Adipocyte (in vitro differentiated cells): ENCODE measurements around the gene CCNB1.
"Not testable (repeated sequence)": the region's sequence is repeated elsewhere in the genome, so short reads cannot be mapped to it uniquely, and the experiment has no call there.

Experiments
- DNase-seq: peaks from one replicate; pipeline ENCODE4 v3.0.0-alpha.2; 2015; ENCODE audit warnings: low read depth
- H3K27me3 ChIP-seq: replicated peaks from 2 replicates; pipeline ENCODE4 v1.7.0; 2013; ENCODE audit warnings: mild to moderate bottlenecking, low read length, moderate library complexity; ENCODE audit not compliant: control insufficient read depth, insufficient read depth
- H3K36me3 ChIP-seq: 2 replicates; pipeline ENCODE4 v1.7.0; 2013; ENCODE audit warnings: low read length, mild to moderate bottlenecking, moderate library complexity; ENCODE audit not compliant: control insufficient read depth, insufficient read depth, severe bottlenecking
- H3K4me1 ChIP-seq: 2 replicates; pipeline ENCODE4 v1.7.0; 2013; ENCODE audit warnings: mild to moderate bottlenecking, low read length, moderate library complexity; ENCODE audit not compliant: control insufficient read depth, insufficient read depth
- H3K4me3 ChIP-seq: 2 replicates; pipeline ENCODE4 v1.7.0; 2013; ENCODE audit warnings: mild to moderate bottlenecking, low read length, moderate library complexity
- H3K9ac ChIP-seq: 2 replicates; pipeline ENCODE4 v1.7.0; 2013; ENCODE audit warnings: mild to moderate bottlenecking, low read length, moderate library complexity
- H3K9me3 ChIP-seq: 2 replicates; pipeline ENCODE4 v1.7.0; 2013; ENCODE audit warnings: mild to moderate bottlenecking, low read length, moderate library complexity; ENCODE audit not compliant: control insufficient read depth

The CCNB1 gene

DNA sequence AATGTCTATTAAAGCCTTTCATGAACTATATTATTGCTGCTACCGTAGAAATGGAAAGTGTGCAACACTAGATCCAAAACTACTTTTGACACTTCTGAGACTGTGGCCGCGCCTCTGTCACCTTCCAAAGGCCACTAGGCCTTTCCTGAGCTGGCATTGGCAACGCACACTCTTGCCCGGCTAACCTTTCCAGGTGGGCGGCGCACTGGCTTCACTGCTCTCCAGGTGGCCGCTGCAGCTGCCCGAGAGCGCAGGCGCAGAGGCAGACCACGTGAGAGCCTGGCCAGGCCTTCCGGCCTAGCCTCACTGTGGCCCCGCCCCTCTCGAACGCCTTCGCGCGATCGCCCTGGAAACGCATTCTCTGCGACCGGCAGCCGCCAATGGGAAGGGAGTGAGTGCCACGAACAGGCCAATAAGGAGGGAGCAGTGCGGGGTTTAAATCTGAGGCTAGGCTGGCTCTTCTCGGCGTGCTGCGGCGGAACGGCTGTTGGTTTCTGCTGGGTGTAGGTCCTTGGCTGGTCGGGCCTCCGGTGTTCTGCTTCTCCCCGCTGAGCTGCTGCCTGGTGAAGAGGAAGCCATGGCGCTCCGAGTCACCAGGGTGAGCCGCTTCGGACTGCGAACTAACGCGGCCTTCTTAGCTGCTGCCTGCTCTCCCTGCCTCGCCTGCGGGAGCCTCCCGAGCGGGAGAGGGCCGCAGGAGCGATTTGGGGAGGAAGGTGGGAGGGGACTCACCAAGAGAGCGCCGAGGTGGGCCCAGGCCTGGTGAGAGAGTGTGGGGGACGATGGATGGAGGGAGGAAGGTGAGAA, at the start of gene CCNB1:
Gene CCNB1 (plus strand): TSS at position 465 of the 807 bp plus-strand sequence. CDS start 113 bp downstream, at position 578.
- Histone ChIP-seq H3K36me3 (peaks cover 8% of the 10 kb centered on the region), H3K9ac (peak within 1 kb of the TSS; percentile 79)

DNA sequence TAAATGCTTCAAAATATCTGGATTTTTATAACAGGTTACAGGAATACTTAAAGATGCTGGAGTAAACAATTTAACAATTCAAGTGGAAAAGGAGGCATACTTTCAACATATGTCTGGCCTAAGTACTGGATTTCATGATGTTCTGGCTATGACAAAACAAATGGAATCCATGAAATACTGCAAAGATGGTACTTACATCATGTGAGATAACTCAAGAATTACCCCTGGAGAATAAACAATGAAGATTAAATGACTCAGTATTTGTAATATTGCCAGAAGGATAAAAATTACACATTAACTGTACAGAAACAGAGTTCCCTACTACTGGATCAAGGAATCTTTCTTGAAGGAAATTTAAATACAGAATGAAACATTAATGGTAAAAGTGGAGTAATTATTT, 37.5 kb upstream of the CCNB1 start:
- no peak overlapping the region for H3K4me3 ChIP-seq
- H3K36me3 ChIP-seq, result peaks cover 34% of the 10 kb centered on the region
- H3K4me1 ChIP-seq, result peaks cover 26% of the 10 kb centered on the region
- peak; percentile 74 for DNase-seq
- H3K9ac ChIP-seq, result no peak overlapping the region
- no peaks in the 10 kb centered on the region for H3K27me3 ChIP-seq
- no peaks in the 10 kb centered on the region for H3K9me3 ChIP-seq

More for the DNA sequence above, at the start of gene CCNB1:
- Histone ChIP-seq H3K4me1 (peaks cover 15% of the 10 kb centered on the region), H3K27me3 (no peaks in the 10 kb centered on the region), H3K4me3 (peak within 1 kb of the TSS; percentile 89), H3K9me3 (no peaks in the 10 kb centered on the region)
- peak; percentile 99 for DNase-seq

DNA sequence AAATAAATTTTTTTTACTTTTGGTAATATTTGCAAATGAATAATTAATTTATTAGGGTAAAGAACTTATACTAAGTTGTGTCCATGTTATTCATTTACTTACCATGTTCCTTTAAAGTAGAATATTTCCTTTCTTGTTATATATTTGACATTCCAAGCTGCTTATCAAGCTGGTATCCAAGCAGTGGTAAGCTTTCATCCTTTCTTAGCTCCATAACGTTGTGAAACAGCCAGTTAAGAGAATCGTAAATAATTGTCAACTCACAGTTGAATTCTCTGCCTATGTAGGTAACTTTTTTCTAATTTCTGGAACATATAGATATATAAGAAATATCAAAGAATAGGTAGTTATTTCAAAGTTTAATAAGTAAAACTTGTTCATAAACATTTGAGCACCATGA, 36.7 kb upstream of the CCNB1 start:
- Histone ChIP-seq H3K9ac (no peak overlapping the region), H3K36me3 (peaks cover 25% of the 10 kb centered on the region), H3K4me1 (peaks cover 28% of the 10 kb centered on the region), H3K9me3 (no peaks in the 10 kb centered on the region), H3K27me3 (no peaks in the 10 kb centered on the region), H3K4me3 (no peak overlapping the region)
- no peak for DNase-seq

DNA sequence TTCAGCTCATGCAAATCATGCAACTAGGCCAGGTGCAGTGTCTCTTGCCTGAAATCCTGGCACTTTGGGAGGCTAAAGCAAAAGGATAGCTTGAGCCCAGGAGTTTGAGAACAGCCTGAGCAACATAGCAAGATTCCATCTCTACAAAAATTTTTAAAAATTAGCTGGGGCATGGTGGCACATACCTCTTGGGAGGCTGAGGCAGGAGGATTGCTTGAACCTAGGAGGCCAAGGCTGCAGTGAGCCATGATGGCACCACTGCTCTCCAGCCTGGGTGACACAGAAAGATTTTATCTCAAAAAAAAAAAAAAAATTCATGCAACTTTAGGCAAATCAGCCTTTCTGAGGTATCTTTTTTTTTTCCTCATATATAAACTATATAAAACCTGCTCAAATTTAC, 35.6 kb upstream of the CCNB1 start:
- no peak for DNase-seq
- Histone ChIP-seq H3K4me1 (peaks cover 38% of the 10 kb centered on the region), H3K27me3 (no peaks in the 10 kb centered on the region), H3K9ac (no peak overlapping the region), H3K36me3 (peaks cover 19% of the 10 kb centered on the region), H3K9me3 (no peaks in the 10 kb centered on the region), H3K4me3 (no peak overlapping the region)

DNA sequence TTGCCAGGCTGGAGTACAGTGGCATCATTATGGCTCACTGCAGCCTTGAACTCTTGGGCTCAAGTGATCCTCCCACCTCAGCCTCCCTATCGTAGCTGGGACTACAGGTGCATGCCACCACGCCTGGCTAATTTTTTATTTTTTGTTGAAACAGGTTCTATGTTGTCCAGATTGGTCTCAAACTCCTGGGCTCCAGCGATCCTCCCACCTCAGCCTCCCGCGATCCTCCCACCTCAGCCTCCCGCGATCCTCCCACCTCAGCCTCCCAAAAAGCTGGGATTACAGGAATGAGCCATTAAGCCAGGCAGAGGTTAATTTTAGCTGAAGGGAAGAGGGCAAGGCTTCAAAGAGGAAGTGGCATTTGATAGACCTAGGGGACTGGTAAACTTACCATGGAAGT, 32.8 kb upstream of the CCNB1 start:
- Histone ChIP-seq H3K27me3 (no peaks in the 10 kb centered on the region), H3K4me1 (peaks cover 35% of the 10 kb centered on the region), H3K36me3 (peaks cover 4% of the 10 kb centered on the region), H3K4me3 (no peak overlapping the region), H3K9ac (no peak overlapping the region), H3K9me3 (no peaks in the 10 kb centered on the region)
- no peak for DNase-seq

DNA sequence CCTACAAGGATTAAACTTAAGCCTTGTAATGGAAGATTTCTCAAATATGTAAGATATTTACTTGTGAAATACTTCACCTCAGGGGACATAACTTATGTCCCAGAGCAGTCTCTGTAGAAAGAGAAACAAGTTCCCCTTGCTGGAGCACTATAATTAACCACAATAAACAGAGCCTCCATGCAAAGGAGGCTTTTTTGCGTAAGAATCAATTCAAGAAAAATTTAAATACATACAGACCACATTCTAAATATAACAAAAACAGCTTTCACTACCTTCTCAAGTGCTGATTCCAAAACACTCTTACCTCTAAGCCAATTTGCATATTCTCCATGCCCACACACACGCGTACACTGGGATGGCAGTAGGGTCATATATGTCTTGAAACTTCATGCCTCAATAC, 30.7 kb upstream of the CCNB1 start:
- Histone ChIP-seq H3K9me3 (peaks cover 8% of the 10 kb centered on the region), H3K36me3 (peaks cover 4% of the 10 kb centered on the region), H3K4me1 (peaks cover 25% of the 10 kb centered on the region), H3K4me3 (peak overlapping the region; percentile 7), H3K27me3 (no peaks in the 10 kb centered on the region), H3K9ac (peak overlapping the region; percentile 39)
- peak; percentile 59 for DNase-seq

DNA sequence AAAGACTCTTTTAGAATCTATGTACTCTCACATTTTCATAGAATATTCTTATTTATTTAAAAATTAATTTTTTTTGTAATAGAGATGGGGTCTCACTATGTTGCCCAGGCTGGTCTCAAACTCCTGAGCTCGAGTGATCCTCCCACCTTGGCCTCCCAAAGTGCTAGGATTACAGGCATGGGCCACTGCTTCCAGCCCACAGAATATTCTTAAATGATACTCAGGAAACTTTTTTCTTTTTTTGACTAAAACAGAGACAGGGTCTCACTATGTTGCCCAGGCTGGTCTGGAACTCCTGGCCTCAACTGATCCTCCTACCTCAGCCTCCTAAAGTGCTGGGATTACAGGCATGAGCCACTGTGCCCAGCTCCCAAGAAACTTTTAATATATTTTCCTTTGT, 29.7 kb upstream of the CCNB1 start:
- H3K27me3 ChIP-seq, DNase-seq, H3K4me3 ChIP-seq, H3K9me3 ChIP-seq, H3K9ac ChIP-seq, H3K36me3 ChIP-seq: not testable (repeated sequence)
- peaks cover 25% of the 10 kb centered on the region for H3K4me1 ChIP-seq

DNA sequence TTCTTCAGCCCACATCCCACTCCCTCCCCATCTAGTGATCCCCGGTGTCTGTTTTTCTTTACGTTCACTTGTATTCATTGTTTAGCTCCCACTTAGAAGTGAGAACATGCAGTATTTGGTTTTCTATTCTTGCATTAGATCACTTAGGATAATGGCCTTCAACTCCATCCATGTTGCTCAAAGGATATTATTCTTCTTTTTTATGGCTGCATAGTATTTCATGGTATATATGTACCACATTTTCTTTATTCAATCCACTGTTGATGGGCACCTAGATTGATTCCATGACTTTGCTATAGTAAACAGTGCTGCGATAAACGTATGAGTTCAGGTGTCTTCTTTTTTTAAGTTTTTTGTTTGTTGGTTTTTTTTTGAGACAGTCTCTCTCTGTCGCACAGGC, 29.1 kb upstream of the CCNB1 start:
- Histone ChIP-seq H3K36me3 (no peaks in the 10 kb centered on the region), H3K4me3 (no peak overlapping the region), H3K4me1 (peaks cover 25% of the 10 kb centered on the region), H3K27me3 (no peaks in the 10 kb centered on the region), H3K9me3 (peaks cover 8% of the 10 kb centered on the region), H3K9ac (no peak overlapping the region)
- DNase-seq, result no peak

DNA sequence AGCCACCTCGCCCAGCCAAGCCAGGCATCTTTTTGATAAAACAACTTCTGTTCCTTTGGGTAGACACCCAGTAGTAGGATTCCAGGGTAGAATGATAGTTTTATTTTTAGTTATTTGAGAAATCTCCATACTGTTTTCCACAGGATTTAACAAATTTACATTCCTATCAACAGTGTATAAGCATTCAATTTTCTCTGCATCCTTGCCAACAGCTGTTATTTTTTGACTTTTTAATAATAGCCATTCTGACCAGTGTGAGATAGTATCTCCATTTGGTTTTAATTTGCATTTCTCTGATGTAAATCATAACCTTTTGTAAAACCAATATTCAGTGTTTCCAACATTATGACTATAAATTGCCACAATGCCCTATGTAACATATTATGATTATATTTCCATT, 28.2 kb upstream of the CCNB1 start:
- H3K9ac ChIP-seq, result no peak overlapping the region
- peaks cover 17% of the 10 kb centered on the region for H3K4me1 ChIP-seq
- H3K27me3 ChIP-seq, result no peaks in the 10 kb centered on the region
- no peaks in the 10 kb centered on the region for H3K36me3 ChIP-seq
- H3K9me3 ChIP-seq, result peaks cover 8% of the 10 kb centered on the region
- no peak for DNase-seq
- no peak overlapping the region for H3K4me3 ChIP-seq

DNA sequence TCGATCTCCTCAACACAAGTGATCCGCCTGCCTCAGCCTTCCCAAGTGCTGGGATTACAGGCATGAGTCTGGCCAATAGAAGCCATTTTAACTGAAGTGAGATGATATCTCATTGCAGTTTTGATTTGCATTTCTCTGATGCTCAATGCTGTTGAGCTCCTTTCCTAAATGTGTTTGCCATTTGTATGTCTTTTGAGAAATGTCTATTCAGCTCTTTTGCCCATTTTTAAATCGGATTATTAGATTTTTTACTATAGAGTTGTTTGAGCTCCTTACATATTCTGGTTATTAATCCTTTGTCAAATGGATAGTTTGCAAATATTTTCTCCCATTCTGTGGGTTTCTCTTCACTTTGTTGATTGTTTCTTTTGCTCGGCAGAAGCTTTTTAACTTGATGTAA, 26.7 kb upstream of the CCNB1 start:
- not testable (repeated sequence) for H3K27me3 ChIP-seq, H3K4me3 ChIP-seq, DNase-seq, H3K9ac ChIP-seq, H3K36me3 ChIP-seq, H3K9me3 ChIP-seq
- peaks cover 16% of the 10 kb centered on the region for H3K4me1 ChIP-seq

DNA sequence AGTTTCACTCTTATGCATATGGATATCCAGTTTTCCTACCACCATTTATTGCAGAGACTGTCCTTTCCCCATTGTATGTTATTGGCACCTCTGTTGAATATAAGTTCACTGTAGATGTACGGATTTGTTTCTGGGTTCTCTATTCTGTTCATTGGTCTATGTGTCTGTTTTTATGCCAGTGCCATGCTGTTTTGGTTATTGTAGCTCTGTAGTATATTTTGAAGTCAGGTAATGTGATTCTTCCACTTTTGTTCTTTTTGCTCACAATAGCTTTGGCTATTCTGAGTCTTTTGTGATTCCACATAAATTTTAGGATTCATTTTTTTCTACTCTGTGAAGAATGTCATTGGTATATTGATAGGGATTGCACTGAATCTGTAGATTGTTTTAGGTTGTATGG, 26.1 kb upstream of the CCNB1 start:
- H3K4me3 ChIP-seq, result no peak overlapping the region
- H3K36me3 ChIP-seq, result no peaks in the 10 kb centered on the region
- no peak overlapping the region for H3K9ac ChIP-seq
- H3K27me3 ChIP-seq, result no peaks in the 10 kb centered on the region
- H3K4me1 ChIP-seq, result peaks cover 10% of the 10 kb centered on the region
- no peak for DNase-seq
- H3K9me3 ChIP-seq, result peaks cover 8% of the 10 kb centered on the region

DNA sequence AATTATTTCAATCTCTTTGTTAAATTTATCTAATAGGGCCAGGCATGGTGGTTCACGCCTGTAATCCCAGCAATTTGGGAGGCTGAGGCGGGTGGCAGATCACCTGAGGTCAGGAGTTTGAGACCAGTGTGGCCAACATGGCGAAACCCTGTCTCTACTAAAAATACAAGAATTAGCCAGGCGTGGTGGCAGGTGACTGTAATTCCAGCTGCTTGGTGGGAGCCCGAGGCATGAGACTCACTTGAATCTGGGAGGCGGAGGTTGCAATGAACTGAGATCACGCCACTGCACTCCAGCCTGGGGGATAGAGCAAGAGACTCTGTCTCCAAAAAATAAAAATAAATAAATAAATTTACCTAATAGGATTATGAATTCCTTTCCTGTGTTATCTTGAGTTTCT, 18.4 kb upstream of the CCNB1 start:
- H3K9me3 ChIP-seq, H3K9ac ChIP-seq, H3K4me1 ChIP-seq, H3K27me3 ChIP-seq, H3K36me3 ChIP-seq, H3K4me3 ChIP-seq, DNase-seq: not testable (repeated sequence)
